ENCODE data around the gene OR10H4.

- TF ChIP-seq CTCF (IDR thresholded peaks at IDR 0.05) (no peak), POLR2A (IDR thresholded peaks at IDR 0.05) (no peak)
These were observed 28.3 kb downstream of the OR10H4 start for GRCh38 chr19:15976836-15977689.

Measured in right lobe of liver (tissue), 4 donors.